ENCODE data around the gene KMT2E.

Gene KMT2E

GRCh38 chr7:105122619-105123018, 108.6 kb downstream of the KMT2E start:
- no peak for DNase-seq (ENCODE audit: low read depth in 3 of 3, low spot score in 1 of 3)

DNA sequence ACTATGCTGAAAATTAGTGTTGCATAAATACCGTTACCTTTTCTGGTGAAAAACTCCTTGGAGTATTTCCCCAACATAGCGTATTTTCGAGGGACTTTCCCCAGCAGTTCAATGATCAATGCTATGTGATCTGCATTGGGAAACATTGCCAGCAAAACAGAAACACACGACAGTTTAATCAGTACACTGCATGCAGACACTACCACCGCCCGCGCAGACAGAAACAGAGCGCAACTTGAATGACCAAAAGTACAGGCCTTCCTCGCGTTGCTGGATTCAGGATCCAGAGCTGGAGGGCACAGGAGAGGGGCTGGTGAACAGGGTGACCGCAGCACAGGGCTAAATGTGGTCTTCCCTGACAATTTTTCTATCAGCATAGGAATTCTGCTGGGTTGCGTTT, 111.7 kb downstream of the KMT2E start:
- no peak for DNase-seq (ENCODE audit: low read depth in 3 of 3, low spot score in 1 of 3)

DNA sequence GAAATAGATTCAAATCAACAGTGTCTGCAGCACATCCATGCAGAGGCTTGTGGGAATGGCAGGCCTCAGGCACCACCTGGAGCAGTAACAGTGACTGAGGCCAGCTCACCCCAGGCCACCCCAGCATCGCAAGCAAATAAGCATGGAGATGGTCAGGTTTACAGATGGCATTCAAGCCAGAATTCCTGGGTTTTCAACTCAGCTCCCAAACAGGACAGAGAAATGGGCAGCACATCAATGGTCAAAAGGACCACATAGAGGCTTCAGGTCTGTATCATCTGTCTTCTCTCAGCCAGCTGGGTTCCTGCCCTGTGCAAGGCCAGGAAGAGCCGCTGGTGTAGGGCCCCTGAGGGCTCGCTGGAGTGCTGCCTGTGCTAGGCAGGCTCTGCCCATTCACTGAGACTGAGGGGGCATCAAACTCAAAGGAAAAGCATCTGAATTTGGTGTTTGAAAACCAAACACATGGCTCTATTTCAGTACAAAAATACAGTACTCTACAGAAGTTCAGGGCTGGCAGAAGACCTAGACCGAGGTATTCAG, 112.5 kb downstream of the KMT2E start:
- DNase-seq (ENCODE audit: low read depth in 3 of 3, low spot score in 1 of 3) = no peak

DNA sequence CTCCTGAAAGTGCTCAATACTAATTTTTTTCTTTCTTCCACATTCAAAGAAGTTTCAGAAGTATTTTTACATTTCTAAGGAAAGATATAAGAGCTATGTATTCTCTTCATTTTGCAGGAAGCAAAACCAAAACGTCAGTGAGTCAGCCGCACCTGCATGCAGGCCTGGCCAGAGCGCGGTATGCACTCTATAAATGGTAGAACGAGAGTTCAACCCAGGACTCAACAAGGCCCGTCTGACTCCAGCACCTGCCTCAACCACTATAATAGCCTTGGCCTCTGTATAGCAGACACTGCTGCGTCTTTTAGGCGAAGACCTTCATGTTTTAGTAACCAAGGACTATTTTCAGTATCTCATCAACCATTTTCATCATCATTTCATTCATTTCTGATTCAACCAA, 113.2 kb downstream of the KMT2E start:
- DNase-seq (ENCODE audit: low read depth in 3 of 3, low spot score in 1 of 3) = no peak

DNA sequence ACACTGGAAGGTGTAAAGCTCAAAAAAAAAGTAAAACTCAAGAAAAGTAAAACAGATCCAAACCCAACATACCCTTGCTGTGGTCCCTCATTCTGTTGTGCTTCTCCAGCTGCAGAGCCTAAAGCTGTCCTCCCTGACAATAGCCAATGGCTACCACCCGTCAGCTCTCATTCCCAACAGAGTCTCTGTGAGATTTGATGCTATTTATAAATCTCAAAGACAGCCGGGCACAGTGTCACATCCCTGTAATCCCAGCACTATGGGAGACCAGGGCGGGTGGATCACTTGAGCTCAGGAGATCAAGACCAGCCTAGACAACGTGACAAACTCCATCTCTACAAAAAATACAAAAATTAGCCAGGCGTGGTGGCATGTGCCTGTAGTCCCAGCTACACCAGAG, 116.0 kb downstream of the KMT2E start:
- no peak for DNase-seq (ENCODE audit: low read depth in 3 of 3, low spot score in 1 of 3)

GRCh38 chr7:105130580-105130979, 116.6 kb downstream of the KMT2E start:
- DNase-seq (ENCODE audit: low read depth in 3 of 3, low spot score in 1 of 3) = no peak

GRCh38 chr7:105131033-105131656, 117.1 kb downstream of the KMT2E start:
- DNase-seq (ENCODE audit: low read depth in 3 of 3, low spot score in 1 of 3) = no peak

- DNase-seq (ENCODE audit: low read depth in 3 of 3, low spot score in 1 of 3) = no peak
These were observed 117.9 kb downstream of the KMT2E start for GRCh38 chr7:105131890-105132289.

GRCh38 chr7:105132335-105132734, 118.3 kb downstream of the KMT2E start:
- DNase-seq (ENCODE audit: low read depth in 3 of 3, low spot score in 1 of 3) = no peak

GRCh38 chr7:105132835-105133234, 118.8 kb downstream of the KMT2E start:
- no peak for DNase-seq (ENCODE audit: low read depth in 3 of 3, low spot score in 1 of 3)

DNA sequence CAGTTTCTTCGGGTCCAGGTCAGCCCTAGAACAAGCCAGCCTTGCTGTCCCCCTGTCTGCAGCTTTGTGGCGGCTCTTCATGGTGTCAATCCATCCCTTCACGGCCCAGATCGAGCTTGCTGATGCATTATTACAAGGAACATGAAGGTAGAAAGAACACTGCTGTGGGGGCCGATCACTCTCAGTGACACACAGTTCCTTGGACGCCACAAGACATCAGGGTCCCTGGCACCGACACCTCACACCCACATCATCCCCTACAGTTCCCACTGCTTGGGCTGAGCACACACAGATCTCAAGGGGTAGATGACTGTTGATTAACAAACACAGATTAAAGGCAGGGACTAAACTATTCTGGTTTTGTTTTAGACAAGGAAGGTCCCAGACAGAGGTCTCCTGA, 119.4 kb downstream of the KMT2E start:
- DNase-seq (ENCODE audit: low read depth in 3 of 3, low spot score in 1 of 3) = no peak

DNA sequence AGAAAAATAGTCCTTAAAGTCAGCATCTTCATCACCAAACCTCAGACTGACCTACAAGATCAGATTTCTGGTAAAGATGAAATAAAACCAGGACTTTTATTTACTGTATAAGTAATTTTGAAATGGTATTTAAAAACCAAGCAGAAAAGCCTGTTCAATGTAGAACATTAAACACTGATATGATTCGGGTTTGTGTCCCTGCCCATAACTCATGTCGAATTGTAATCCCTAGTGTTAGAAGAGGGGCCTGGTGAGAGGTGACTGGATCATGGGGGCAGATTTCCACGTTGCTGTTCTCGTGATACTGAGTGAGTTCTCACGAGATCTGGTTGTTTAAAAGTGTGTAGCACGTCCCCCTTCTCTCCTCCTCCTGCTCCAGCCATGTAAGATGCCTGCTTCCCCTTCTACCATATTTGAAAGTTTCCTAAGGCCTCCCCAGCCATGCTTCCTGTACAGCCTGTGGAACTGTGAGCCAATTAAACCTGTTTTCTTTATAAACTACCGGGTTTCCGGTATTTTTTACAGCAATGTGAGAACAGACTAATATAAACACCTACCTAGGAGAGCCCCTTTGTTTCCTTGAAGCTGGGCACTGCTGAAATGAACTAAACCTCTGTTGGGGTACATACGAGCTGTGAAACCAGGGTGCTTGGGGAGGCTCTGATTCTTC, 120.1 kb downstream of the KMT2E start:
- no peak for DNase-seq (ENCODE audit: low read depth in 3 of 3, low spot score in 1 of 3)

DNA sequence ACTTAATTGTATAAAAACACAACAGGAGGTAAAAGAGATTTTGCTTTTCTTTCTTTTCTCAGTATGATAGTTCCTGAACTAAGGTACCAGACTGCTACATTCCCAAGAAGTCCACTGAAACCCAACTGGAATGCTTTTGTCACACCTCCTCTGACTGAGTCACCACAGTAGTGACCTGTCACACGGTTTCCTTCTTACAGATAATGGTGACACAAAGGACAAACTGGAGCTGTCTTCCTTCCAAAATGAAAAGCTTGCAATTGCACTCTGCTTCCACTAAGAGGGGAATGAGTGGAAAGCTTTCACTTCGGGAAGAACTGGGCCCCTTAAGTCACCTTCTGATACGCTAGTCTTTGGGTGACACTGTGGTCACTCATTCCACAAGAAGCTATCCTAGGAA, 122.2 kb downstream of the KMT2E start:
- no peak for DNase-seq (ENCODE audit: low read depth in 3 of 3, low spot score in 1 of 3)

DNA sequence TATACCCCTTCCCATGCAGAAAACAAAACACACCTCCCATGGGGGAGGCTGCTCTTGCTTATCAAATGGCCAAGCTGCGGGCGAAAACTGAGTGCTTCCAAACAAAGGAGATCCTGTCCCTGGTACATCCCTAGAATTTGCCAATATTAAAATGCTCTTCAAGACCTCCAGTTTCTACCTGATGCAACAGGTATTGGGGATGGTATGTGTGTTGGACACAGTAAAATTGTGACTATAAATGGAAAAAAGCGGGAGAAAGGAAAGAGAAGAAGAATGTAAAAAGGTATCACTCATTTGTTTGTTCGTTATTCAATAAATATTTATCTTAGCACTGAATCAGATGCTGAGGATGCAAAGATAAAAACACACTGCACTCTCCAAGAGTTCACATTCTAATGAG, 123.9 kb downstream of the KMT2E start:
- DNase-seq (ENCODE audit: low read depth in 3 of 3, low spot score in 1 of 3) = no peak

- no peak for DNase-seq (ENCODE audit: low read depth in 3 of 3, low spot score in 1 of 3)
These were observed 125.4 kb downstream of the KMT2E start for GRCh38 chr7:105139381-105139780.

DNA sequence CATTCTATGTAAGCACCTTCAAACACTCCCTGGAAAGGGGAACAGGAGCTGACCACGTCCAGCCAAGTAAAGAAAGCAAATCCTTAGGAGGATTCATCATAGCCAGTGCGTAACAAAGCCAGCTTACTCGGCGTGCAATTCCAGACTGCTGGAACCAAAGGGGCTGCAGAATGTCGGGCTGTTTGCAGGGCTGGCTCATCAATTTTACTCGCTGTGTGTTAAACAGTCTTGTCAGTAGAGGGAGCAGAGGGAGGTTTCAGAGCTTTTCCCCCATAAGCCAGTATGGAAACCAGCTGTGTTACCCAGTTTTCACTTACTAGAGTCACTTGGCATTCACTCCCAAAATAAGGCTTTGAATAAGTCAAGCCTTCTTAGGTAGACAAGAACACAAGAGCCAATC, 127.1 kb downstream of the KMT2E start:
- DNase-seq (ENCODE audit: low read depth in 3 of 3, low spot score in 1 of 3) = no peak

GRCh38 chr7:105149827-105150226, 135.8 kb downstream of the KMT2E start:
- DNase-seq (ENCODE audit: low read depth in 3 of 3, low spot score in 1 of 3) = no peak

GRCh38 chr7:105151152-105151551, 137.1 kb downstream of the KMT2E start:
- no peak for DNase-seq (ENCODE audit: low read depth in 3 of 3, low spot score in 1 of 3)

DNA sequence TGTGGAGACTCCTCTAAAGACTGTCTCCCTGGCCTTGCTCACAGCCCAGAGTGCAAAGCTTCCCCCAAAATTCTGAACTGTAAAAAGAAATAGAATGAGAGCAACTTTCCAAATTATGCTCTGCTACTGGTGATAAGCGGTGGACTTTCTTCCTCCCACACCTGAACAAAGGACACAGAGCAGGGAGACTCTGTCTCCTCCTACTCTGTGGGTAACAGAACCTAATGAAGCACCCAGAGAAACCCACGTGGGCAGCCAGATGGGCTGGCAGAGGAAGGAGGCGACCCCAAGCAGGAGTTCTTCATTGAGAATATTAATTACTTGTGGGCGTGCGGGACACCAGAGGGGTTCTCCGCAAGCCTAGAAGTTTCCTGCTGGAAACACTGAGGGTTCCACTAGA, 139.5 kb downstream of the KMT2E start:
- no peak for DNase-seq (ENCODE audit: low read depth in 3 of 3, low spot score in 1 of 3)

DNA sequence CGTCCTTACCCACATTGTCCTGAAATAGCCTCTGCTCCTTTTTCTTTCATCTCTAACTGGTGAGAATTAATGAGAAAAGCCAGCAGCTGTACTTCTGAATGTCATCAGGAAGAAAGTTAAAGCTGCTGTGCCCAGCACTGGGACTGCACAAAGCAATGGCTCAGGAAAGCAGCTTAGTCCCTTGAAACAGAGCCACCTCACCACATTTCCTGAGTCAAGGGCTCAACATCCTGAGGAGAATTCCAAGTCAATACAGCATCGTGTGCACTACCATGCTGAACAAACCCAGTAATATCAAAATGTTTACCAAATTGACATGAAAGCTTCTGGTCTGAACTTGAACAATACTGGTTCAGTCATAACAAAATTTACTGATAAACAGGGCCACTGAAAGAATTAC, 140.1 kb downstream of the KMT2E start:
- DNase-seq (ENCODE audit: low read depth in 3 of 3, low spot score in 1 of 3) = no peak

GRCh38 chr7:105156731-105157130, 142.7 kb downstream of the KMT2E start:
- DNase-seq (ENCODE audit: low read depth in 3 of 3, low spot score in 1 of 3) = no peak

GRCh38 chr7:105157278-105157677, 143.3 kb downstream of the KMT2E start:
- no peak for DNase-seq (ENCODE audit: low read depth in 3 of 3, low spot score in 1 of 3)

DNA sequence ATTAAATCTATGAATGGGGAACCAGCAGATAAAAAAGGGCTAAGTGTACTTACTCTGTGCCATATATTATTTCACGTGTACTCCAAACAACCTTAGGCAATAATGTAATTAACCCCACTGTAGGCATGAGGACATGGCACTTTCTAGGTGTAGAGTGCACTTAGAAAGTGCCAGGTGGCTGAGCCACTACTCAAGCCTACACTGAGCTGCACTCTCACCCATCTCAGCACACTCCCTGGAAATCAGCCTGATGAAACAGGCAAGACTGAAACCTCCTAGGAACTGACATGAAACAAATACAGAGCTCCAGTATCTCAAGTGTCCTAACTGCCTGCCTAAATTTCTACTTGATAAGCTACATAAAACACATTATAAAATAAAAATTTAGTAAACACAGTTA, 147.4 kb downstream of the KMT2E start:
- no peak for DNase-seq (ENCODE audit: low read depth in 3 of 3, low spot score in 1 of 3)
